ENCODE data around the gene PAGR1. TPM values are rescaled to one million over a fixed set of nuclear protein-coding genes. Genes with fewer than 3 reads are reported as not detected.

Gene PAGR1
- total and polyA plus RNA-seq, 2 of the 13 experiments (the other 11 are each of a cell fraction or from before 2014, with no cell fraction given): 9.8 to 66.4 TPM

- Histone ChIP-seq H4K20me1 (ENCODE audit: insufficient read depth, low read length) (no peaks in the 10 kb centered on the region), H3K4me2 (ENCODE audit: low read depth, low read length) (no peak overlapping the region), H2AFZ (ENCODE audit: low read length) (no peak overlapping the region), H3K27me3 (ENCODE audit: control insufficient read depth in 1 of 2, insufficient read depth in 2 of 2, low read length in 2 of 2) (no peaks in the 10 kb centered on the region; a peak in 1 of 5 replicates), H3K4me1 (ENCODE audit: insufficient read depth, low read length) (peaks cover 74% of the 10 kb centered on the region), H3K9me3 (ENCODE audit: low read length) (no peaks in the 10 kb centered on the region), H3K4me3 (replicated peaks in 1 of 3; ENCODE audit: insufficient read depth in 1 of 3, low read depth in 2 of 3, low read length in 3 of 3) (no peak overlapping the region), H3K27ac (ENCODE audit: extremely low read length, insufficient read depth, low read length) (no peak overlapping the region), H3K36me3 (replicated peaks in 1 of 2; ENCODE audit: control insufficient read depth in 1 of 2, insufficient read depth in 2 of 2, low read length in 2 of 2) (no peaks in the 10 kb centered on the region), H3K9ac (ENCODE audit: insufficient read depth, low read depth, low read length) (no peak overlapping the region), H3K79me2 (ENCODE audit: insufficient read depth, low read length) (no peaks in the 10 kb centered on the region)
- DNase-seq (ENCODE audit: low spot score) (no peak), ATAC-seq (no peak), FAIRE-seq (no peak)
- intact Hi-C loops (cut with micrococcal nuclease; ENCODE audit: unreplicated experiment): no loop called here
- WGBS (ENCODE audit: low lambda C conversion rate): 77% methylated on average over 2 of the region's 2 CpGs
- TF ChIP-seq ZNF20 (CRISPR knock-in tag; IDR thresholded peaks at IDR 0.05) (no peak), ZFP1 (CRISPR knock-in tag; IDR thresholded peaks at IDR 0.05) (no peak), SSRP1 (CRISPR knock-in tag; IDR thresholded peaks at IDR 0.05) (no peak), CHCHD3 (CRISPR knock-in tag; IDR thresholded peaks at IDR 0.05) (no peak), ZMAT3 (CRISPR knock-in tag; conservative IDR thresholded peaks at IDR 0.05) (no peak), ZNF549 (CRISPR knock-in tag; IDR thresholded peaks at IDR 0.05) (no peak), SNAI1 (CRISPR knock-in tag; IDR thresholded peaks at IDR 0.05; ENCODE audit: borderline replicate concordance) (no peak), HDAC1 (CRISPR knock-in tag; IDR thresholded peaks at IDR 0.05) (no peak), ZIK1 (CRISPR knock-in tag; IDR thresholded peaks at IDR 0.05; ENCODE audit: borderline replicate concordance, low read depth) (no peak), STAG1 (CRISPR knock-in tag; IDR thresholded peaks at IDR 0.05) (no peak), GATA4 (IDR thresholded peaks at IDR 0.05; ENCODE audit: borderline replicate concordance, low read depth) (no peak)
- CTCF ChIA-PET (ENCODE audit: low intra/inter-chr PET ratio, low total read pairs): no interaction called here
- in situ Hi-C loops (cut with HindIII; ENCODE audit: extremely low pct_ligation_motif_present, low pct_unique_long_range_greater_than_20kb): no loop called here
- BruUV-seq (replicated peaks): no TSS peak
- POLR2A ChIA-PET: interaction anchor here (1.1 kb wide), 1 partner anchor 11 kb away, joined by 4 read pairs; no protein-coding TSS in a partner anchor
Observed at GRCh38 chr16:29769507-29769906, 46.4 kb upstream of the PAGR1 start.

All from HepG2 (cell line).